ENCODE measurements around the gene GPR153.

The GPR153 gene

DNA sequence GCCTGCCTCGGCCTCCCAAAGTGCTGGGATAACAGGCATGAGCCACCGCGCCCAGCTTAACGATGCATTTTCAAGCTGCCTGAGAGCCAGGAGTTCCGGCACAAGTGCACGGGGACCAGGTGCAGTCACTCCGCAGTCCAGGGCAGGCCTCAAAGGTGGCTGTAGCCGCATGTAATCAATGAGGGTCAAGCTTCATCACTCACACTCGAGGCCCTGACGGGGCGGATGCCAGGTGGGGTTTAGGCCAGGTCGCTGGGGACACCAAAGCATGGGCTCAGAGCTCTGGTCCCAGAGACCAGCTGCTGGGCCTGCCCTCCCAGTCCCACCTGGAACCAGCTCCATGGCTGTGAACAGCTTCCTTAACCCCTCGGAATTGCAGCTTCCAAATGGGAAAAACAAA is 26.1 kb upstream of the GPR153 start:
- DNase-seq (ENCODE audit: low read depth) = no peak

GRCh38 chr1:6286266-6286665 is 25.4 kb upstream of the GPR153 start:
- DNase-seq (ENCODE audit: low read depth) = no peak

DNA sequence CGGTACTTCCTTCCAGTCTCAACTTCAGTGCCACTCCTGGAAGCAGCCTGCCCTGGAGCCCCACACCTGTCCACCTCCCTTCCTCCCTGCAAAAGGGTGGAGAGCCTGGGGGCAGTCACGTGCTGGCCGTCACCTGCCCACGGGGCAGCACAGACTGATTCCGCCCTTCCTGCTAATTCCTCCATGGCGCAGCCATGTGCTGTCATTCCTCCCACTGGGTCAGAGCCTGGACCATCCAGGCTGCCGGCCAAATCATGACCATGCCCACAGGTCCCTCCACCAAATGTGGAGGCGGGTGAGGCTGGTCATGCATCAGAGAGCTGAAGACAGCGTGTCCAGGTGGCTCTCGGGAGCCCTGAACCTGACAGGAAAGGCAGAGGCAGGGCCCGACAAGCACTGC is 24.4 kb upstream of the GPR153 start:
- no peak for DNase-seq (ENCODE audit: low read depth)

DNA sequence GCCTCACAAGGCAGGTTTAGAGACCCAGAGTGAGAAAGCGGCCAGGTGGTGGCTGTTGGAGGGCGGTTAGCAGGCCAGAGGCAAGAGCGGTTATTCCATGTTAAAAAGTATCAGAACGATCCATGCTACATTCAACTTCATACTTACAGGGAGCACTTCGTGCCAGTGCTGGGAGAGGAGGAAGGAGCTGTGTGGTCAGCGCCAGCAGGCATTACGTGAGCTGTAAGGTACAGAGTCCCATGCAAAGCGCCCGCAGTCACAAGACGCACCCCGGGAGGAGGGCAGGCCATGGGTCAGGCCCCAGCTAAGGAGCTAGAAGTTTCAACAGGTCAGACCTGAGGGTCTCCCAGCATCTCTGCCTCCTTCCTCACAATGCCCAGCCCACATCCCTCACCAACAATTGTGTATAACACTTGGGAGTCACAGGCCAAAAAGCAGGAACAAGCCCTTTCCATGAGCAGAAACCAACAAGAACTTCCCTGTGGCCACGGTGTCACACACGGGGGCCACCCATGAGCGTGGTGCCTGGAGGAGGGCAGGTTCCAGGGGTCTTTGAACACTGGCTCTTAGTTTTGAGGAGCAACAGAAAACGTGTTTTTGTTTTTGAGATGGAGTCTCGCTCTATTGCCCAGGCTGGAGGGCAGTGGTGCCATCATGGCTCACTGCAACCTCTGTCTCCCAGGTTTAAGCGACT is 21.8 kb upstream of the GPR153 start:
- DNase-seq (ENCODE audit: low read depth) = no peak

DNA sequence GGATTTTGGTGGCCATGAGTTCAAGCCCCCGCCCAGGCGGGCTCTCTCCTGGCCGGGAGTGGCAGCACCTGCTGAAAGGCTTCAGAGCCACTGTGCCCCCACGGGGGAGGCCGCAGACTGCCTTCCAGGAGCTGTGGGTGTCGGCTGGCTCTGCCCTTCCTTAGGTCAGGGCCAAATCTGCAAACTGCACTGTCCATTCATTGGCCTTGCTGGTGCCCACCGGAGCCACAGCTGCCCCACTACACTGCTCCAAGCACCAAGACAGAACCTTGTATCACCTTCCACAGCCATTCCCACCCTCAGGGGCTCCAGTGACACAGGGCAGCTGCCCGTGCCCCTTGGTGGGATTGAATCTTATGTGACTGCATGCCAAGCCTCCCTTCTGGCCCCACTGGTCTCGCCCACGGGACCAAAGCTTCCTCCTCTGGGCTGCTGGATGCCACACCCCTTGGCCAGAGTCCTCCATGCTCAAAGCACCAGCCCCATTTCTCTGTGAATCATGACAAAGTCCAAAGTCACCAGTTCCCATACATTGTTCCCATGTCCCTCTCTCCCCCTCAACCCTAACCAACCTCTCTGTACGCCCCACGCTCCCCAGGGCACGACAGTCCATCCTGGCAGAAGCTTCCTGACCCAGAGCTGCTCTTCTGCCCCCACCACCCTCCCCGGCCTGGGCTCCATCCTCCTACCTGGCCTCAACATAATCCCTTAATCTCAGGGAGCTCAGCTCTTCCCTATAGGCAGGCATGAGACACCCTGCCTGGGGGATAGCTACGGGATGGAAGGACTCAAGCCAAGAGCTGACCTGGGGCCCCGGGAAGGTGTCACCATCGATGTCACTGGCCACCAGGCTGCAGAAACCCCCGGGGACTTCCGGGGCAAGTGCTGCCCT is 20.9 kb upstream of the GPR153 start:
- DNase-seq (ENCODE audit: low read depth) = no peak

DNA sequence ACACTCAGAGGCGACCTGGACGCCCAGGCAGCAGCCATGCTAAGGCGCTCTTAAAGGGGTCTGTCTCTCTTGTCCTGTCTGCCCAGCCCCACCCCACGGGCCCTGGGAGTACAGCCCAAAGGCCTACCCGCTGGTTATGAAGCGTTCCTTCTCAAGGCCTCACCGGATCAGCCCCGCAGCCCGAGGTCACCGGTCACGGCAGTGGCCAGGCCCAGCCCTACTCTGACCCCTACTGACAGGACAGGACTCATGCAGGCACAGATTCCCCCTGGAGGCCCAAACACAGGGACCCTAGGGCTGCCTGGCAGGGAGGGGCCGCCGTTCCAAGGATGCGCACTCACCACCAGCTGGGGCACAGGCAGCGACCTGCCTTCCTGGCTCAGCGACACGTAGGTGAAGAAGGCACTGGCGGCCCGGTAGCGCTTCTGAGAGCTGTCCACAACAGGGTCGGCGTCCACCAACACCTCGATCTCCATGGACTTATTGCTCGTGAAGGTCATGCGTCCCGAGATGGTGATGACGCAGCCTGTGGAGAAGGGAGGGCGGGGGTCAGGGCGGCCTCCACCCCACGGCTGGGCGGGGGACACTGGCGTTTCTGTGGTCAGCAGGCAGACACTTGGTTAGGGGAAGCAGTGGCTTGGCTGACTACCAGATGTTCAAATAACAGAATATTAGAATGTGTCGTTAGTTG is 20.0 kb upstream of the GPR153 start:
- DNase-seq (ENCODE audit: low read depth) = no peak

DNA sequence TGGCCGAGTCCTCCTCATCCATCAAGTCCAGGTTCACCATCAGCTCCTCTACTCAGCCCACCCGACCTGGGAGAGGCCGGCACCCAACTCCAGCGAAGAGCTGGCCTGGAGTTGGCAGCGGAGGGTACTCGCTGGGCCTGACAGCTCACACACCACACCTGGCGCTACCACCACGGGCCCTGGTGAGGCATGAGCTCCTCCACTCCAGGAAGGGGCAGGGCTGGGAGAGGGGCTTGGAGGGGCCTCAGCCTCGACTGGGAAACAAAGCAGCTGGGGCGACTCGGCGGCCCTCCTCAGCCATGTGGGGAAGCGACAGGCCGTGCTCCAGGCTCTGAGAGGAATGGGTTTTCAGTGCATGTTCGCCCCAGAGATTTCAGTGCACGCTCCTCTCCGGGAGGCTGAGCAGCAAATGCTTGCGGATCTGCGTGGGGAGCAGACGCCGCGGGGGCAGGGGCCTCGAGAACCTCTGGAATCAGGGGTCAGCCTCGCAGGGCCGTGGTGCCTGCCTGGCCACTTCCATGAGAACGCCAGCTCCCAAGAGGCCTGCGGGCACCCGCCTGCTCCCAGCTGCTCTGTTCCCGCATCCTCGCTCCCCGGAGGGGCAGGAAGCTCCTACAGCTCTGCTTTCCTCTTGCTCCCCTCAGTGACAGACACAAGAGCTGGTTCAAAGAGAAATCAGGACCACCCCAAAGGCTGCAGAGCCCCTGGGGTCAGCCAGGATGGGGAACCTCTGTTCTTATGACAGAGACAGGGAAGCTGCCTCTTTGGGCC is 18.9 kb upstream of the GPR153 start:
- no peak for DNase-seq (ENCODE audit: low read depth)

GRCh38 chr1:6279066-6279465 is 18.2 kb upstream of the GPR153 start:
- no peak for DNase-seq (ENCODE audit: low read depth)

- no peak for DNase-seq (ENCODE audit: low read depth)
Measured at GRCh38 chr1:6278263-6278662, 17.4 kb upstream of the GPR153 start.

DNA sequence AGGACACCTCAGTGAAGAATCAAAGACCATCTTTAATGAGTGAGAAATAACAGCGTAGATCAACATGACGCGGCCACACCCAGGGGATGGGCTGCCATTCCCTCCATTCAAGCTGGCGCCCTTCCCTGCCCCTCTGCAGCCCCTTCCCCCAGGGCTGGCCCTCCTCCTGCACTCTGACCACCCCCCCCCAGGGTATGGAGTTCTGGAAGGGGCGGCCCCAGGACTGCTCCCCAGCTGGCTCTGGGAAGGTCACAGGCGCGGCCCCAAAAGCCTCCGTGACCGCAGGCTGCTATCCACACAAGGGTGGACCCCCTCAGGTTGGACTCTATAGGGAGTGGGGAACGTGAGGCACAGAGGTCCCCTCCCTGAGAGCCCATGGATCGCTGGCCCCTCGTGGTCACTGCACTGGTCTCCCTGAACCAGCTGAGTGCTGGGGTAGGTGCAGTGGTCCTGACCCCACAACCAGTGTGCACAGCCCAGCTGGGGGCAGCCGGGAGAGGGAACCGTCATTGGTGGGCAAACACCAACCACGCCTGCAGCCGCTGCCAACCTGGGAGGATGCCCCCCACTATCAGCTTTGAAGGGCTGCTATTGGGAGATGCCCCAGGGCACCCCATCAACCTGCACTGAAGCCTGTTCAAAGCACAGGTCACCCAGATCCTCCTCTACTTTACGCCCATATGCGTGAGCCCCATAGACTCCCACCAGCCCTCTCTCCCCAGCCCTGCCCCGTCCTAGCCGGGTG is 16.1 kb upstream of the GPR153 start:
- no peak for DNase-seq (ENCODE audit: low read depth)

GRCh38 chr1:6275826-6276782 is 15.2 kb upstream of the GPR153 start:
- no peak for DNase-seq (ENCODE audit: low read depth)

DNA sequence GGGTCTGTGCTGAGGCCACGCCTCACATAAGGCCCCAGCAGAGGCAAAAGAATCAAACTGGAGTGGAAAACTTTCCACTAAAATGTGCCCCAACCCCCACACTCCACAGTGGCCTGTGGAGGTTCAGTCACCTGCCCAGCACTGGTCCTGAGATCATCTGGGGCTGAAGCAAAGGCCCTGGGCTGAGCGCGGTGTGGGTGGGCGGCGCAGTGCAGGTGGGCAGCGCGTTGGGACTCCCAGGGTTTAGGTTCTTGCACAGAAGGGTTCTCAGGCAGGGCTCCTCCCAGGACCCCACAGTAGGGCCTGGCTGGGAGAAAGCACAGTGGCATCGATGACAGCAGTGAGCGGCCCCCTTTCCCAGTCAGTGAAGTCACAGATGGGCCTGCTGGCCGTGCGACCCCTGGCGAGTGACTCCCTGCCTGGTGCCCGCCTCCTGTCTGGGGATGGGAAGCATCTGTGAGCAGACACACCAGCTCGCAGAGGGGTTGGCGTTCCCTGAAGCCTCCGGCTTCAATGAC is 13.8 kb upstream of the GPR153 start:
- DNase-seq (ENCODE audit: low read depth) = no peak

- DNase-seq (ENCODE audit: low read depth) = no peak
Measured at GRCh38 chr1:6274102-6274501, 13.2 kb upstream of the GPR153 start.

DNA sequence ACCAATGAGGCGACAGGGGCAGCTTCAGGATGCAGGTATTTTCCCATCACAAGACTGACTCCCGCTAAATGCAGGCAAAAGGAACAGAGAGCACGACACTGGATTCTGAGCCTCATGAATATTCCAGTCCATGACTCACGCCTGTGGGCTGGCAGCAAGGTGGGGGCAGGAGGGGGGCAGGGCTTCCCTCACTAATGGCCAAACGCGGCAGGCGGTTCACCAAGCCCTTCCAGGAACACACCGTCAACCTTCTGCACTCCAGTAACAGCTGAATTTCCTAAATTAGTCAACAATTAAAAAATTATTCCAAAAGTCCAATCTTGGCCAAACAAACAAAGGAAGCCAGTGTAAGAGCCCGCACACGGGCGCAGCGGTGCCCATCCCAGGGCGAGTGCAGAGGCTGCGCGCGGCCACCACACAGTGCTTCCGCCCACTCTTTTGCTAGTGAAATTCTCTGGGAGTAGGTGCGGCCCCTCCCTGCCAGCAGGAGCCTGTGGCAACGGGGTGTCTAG is 12.5 kb upstream of the GPR153 start:
- no peak for DNase-seq (ENCODE audit: low read depth)

DNA sequence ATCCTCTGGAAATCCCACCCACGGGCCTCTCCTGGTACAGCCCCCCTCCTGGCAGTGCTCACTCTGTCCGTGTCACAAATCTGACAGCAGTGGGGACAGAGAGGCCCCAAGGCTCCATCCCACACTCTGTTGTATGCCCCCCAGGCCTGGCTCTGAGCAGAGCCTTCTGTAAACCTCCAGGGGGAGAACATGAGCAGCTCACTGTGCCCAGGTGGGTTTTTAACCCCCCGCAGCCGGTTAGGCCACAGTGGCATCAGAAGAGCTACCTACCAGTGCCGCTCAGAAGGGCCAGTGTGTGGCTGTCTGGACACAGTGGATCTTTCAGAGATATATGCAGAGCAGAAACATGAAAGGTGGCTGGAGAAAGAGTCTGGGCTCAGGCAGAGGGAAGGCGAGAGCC is 12.0 kb upstream of the GPR153 start:
- no peak for DNase-seq (ENCODE audit: low read depth)

DNA sequence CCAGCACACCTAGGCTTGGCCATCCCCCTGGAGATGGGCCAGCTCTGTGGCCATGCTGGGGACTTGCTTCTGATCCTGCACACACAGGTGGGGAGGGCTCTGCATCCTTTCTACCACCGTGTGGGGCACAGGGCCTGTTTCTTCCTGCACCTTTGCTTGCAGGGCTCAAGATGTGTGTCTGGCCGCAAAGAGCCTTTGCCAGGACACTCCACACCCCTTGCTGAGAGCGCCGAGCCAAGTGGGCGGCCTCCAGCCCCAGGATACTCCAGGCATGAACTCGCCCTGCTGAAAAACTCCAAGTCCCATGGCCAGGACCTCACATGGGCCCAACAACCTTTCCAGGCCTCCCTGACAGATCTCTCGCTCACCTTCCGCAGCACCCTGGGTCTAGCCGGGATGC is 11.6 kb upstream of the GPR153 start:
- no peak for DNase-seq (ENCODE audit: low read depth)

DNA sequence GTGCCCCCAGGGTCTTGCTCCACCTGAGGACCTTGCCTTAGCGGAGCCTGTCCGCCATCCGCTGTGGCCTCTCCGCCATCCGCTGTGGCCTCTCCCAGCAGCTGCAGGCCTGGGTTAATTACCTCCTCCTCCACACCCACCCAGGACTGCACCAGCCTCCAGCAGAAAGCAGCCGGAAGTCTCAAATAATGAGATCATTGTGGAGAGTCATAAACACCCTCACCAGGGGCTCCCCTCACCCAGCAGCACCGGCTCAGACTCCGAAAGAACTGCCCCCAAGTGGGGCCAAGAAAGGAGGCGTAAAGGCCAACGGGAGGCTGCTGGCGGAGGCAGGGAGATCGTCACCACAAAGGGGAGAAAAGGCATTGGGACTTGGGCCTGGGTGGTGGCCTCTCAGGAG is 10.7 kb upstream of the GPR153 start:
- DNase-seq (ENCODE audit: low read depth) = no peak

GRCh38 chr1:6271006-6271405 is 10.1 kb upstream of the GPR153 start:
- DNase-seq (ENCODE audit: low read depth) = no peak

- DNase-seq (ENCODE audit: low read depth) = no peak
Measured at GRCh38 chr1:6270401-6270800, 9.5 kb upstream of the GPR153 start.

Data from HS-5 (cell line).